WI38 (cell line): Measurements from ENCODE around the gene MUC5B.
A peak's percentile ranks its signal among the peaks of the same experiment; 100 is the strongest.

ENCODE experiments used
- H3K4me3 ChIP-seq: 2 replicates; pipeline ENCODE4 v1.5.1; 2011; ENCODE audit warnings: low read depth, mild to moderate bottlenecking, control low read depth, low read length
- TF ChIP-seq, protein P1 (sequence below): IDR thresholded peaks from 2 replicates; pipeline ENCODE4 v1.5.1; 2012; ENCODE audit warnings: low read depth, mild to moderate bottlenecking, control low read depth, low read length

MUC5B gene

DNA sequence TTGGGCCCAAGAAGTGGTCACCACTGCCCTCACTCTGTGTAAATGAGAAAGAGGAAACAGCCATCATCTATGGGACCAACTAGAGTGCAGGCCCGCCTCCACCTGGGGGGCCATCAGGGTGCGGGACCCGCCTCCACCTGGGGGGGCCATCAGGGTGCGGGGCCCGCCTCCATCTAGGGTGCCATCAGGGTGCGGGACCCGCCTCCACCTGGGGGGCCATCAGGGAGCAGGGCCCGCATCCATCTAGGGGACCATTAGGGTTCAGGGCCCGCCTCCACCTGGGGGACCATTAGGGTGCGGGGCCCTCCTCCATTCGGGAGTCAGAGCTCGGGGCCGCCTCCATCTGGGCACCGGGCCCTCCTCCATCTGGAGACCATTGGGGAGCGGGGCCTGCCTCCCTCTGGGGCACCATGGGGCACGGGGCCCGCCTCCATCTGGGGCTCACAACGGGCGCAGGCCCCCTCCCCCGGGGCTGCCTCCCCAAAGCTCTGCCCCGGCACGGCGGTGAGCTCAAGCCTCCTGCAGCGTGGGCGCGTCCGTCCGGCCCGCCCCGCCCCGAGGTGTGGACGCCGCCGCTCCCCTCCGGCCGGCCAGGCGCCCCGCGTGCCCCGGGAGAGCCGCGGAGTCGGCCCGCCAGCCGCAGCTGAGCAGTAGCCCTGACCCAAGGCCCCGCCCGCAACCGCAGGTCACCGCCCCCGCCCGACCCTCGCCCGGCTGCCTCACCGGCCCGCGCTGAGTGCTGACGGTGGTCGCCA is 86.1 kb downstream of the MUC5B start:
- H3K4me3 ChIP-seq, result peak overlapping the region; percentile 75
- TF ChIP-seq, protein P1, sequence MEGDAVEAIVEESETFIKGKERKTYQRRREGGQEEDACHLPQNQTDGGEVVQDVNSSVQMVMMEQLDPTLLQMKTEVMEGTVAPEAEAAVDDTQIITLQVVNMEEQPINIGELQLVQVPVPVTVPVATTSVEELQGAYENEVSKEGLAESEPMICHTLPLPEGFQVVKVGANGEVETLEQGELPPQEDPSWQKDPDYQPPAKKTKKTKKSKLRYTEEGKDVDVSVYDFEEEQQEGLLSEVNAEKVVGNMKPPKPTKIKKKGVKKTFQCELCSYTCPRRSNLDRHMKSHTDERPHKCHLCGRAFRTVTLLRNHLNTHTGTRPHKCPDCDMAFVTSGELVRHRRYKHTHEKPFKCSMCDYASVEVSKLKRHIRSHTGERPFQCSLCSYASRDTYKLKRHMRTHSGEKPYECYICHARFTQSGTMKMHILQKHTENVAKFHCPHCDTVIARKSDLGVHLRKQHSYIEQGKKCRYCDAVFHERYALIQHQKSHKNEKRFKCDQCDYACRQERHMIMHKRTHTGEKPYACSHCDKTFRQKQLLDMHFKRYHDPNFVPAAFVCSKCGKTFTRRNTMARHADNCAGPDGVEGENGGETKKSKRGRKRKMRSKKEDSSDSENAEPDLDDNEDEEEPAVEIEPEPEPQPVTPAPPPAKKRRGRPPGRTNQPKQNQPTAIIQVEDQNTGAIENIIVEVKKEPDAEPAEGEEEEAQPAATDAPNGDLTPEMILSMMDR, result no peak

DNA sequence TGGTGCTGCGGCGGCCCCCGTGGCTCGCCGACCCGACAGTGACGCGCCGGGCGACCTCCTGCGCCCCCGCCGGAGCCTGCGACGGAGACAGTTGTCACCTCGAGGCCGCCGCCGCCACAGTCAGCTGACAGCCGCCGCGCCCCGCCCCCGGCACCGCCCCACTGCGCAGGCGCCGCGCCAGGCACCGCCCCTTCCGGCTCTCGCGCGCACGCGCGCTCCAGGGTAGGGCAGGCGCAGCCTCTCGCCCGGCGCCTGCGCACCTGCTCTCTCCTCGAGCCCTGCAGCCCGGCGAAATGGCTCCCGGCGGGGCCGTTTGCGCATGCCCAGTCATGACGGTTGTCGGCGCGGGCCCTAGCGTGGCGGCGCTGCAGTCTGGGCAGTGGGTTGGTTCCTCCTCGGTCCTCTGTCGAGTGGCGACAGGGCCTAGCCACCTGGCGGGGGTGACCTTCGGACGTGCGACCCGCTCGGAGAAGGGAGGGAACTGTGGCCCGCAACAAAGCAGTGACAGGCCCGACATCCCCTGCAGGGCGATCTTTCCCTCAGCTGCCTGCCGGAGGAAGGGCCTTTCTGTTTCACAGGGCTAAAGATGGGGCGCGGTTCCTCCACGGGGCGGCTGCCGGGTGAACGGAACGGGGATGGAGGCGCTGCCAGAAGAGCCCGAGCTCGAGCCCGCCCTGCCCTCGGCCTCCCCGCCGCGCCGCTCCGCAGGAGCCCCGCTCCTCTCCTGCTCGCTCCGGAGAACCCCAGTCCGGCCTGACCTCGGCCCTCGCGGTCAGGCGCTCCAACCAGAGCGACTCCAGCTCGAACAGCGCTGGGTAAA is 86.8 kb downstream of the MUC5B start, which contains the start of gene TOLLIP:
Gene TOLLIP (minus strand): TSS at position 135 of the 820 bp plus-strand sequence. CDS start 134 bp downstream, at position 1.
- peak within 1 kb of the TSS; percentile 75 for H3K4me3 ChIP-seq
- TF ChIP-seq, protein P1, result no peak

DNA sequence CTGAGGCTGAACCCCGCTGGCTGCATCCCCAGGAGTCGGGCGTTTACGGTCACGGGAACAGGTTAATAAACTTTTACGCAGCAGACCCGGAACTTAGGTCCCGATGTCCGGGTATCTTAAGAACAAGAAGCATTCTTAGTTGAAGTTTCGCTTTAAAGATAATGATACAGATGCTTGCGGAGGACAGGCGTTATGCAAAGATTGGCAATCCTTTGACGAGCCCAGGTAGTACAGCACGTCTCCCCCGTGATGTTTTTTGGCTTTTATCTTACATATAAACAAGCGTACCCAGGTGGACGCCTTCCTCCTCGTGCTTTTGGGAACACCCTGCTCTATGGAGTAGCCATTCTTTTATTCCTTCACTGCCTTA is 87.4 kb downstream of the MUC5B start:
- H3K4me3 ChIP-seq, result peak overlapping the region; percentile 63

DNA sequence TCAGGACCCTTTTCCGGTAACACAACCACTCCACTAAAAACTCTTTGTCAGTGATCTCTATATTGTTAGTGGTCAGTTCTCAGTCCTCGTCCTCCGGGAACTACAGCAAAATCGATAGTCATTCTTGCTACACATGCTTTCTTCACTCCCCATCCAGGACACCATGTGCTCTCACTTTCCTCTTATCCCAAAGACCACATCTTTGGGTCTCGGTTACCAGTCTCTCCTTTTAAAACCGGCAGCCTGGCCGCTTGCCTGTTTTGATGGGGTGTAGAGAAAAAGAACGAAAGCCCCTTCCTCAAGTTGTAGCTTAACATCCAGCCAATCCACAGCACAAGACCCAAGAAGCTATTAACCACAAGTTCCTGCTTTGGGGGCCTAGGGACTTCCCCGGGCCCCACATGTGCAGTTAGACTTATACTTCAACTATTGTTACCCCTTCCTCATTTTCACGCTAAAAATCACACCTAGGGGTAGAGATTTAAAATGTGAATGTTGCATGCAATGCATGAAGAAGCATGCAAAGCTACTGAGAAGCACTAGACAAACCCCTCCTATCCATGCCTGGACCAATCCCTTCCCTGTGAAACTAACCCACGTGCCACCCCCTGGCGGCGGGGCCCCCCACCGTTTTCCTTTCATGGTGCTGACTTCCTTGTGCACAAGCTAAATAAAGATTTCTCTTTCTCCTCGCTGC is 88.1 kb downstream of the MUC5B start:
- TF ChIP-seq, protein P1, result no peak
- H3K4me3 ChIP-seq, result no peak overlapping the region

More for the DNA sequence above, 87.4 kb downstream of the MUC5B start:
- TF ChIP-seq, protein P1, result no peak
